ENCODE measurements around the gene CLEC20A.

The CLEC20A gene

GRCh38 chr1:178496410-178497135 lies at the start of gene CLEC20A:
TSS of gene CLEC20A (minus strand) at chr1:178496964. CDS start at chr1:178496939, 25 bp downstream.
- DNase-seq (ENCODE audit: low spot score), result no peak

- DNase-seq (ENCODE audit: low spot score), result no peak
Measured at GRCh38 chr1:178544531-178544930, 47.8 kb upstream of the CLEC20A start.

- no peak for DNase-seq (ENCODE audit: low spot score)
Measured at GRCh38 chr1:178543290-178543607, 46.5 kb upstream of the CLEC20A start.

- peak; percentile 79 for DNase-seq (ENCODE audit: low spot score)
Measured at GRCh38 chr1:178542554-178543289, 46.0 kb upstream of the CLEC20A start.

GRCh38 chr1:178541829-178542553 lies 45.2 kb upstream of the CLEC20A start:
- peak; percentile 43 for DNase-seq (ENCODE audit: low spot score)

DNA sequence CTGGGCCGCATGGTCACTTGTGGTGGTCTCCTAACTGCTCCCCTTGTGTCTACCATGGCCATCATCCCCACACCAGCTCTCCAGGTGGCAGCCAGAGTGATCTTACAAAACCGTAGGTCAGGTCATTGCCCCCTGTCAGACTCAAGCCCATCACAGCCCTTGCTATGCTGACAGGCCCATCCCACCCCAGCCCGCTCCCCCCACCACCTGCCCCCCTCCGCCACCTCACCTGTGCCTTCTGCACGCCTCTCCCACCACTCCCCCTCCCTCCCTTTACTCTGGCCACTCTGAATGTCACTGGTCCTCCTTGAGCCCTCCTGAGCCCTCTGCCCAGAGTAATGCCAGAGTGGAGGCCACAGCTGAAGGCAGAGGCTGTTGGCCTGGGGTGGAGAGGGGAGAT lies 44.6 kb upstream of the CLEC20A start:
- DNase-seq (ENCODE audit: low spot score), result no peak

GRCh38 chr1:178540646-178541045 lies 43.9 kb upstream of the CLEC20A start:
- DNase-seq (ENCODE audit: low spot score), result peak; percentile 45

- no peak for DNase-seq (ENCODE audit: low spot score)
Measured at GRCh38 chr1:178540204-178540603, 43.4 kb upstream of the CLEC20A start.

- DNase-seq (ENCODE audit: low spot score), result no peak
Measured at GRCh38 chr1:178539291-178539690, 42.5 kb upstream of the CLEC20A start.

- no peak for DNase-seq (ENCODE audit: low spot score)
Measured at GRCh38 chr1:178538192-178538916, 41.6 kb upstream of the CLEC20A start.

DNA sequence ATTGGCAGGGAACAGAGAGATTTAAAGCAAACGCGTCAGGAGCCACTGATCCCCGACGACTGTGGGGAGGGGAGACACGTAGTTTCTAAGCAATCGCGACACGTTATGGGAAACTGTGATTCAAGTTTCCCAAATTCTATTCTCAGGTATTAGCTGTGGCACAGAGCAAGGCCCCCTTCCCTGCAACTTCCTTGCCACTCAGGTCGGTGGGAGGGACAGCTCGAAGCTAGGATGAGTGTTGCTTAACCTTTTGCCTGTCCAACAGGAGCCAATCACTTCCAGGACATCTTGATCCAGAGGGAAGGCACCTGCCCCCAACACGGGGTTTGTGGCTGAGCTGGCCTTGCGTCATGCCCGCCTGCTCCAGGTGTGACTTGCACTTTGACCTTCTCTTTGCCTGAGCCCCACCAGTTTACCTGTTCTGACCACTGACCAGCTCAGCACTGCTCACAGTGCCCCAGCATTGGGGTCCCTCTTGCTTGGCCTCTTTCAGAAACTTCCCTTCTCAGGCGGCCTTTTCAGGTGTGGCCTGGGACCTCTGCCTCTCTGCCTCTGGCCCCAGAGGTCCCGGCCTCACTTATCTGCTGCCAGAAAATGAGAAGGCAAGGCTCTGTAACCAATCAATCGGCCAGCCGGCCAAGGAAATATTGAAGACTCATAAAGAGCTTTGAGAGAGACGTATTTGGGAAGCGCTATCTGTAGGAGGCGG lies 40.8 kb upstream of the CLEC20A start:
- no peak for DNase-seq (ENCODE audit: low spot score)

- peak; percentile 83 for DNase-seq (ENCODE audit: low spot score)
Measured at GRCh38 chr1:178536844-178537371, 40.1 kb upstream of the CLEC20A start.

- no peak for DNase-seq (ENCODE audit: low spot score)
Measured at GRCh38 chr1:178536329-178536728, 39.6 kb upstream of the CLEC20A start.

DNA sequence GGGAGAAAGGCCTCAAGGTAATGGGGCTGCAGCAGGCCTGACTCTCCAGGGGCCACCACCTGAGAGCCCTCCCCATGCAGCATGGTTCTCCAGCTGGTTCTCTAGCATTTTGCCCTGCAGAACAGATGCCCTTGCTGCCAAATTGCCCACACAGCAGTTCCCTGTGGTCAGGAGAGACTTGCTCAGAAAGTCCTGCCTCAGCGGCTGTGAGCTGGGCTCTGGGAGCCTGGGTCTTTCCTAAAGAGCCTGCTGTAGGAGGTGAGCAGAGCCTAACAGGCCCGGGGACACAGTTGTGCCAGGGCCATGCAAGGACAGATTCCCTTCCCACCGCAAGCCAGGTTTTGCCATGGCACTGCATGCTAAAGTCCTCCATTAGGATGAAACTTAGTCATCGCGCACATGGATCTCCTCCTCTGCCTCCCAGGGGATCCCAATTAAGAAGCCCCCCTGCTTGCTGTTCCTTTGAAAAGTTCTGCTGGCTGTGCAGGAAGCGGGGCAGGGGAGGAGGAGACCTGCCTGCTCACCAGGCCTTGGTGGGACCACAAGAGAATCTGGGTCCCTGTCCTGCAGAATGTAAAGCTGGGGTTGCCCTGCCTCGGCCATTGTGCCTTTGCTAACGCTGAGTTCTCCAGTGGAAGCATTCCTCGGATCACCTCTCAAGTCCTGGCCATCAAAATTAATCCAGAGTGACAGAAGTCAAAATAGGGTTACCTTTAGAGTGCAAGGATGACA lies 37.5 kb upstream of the CLEC20A start:
- DNase-seq (ENCODE audit: low spot score), result no peak

DNA sequence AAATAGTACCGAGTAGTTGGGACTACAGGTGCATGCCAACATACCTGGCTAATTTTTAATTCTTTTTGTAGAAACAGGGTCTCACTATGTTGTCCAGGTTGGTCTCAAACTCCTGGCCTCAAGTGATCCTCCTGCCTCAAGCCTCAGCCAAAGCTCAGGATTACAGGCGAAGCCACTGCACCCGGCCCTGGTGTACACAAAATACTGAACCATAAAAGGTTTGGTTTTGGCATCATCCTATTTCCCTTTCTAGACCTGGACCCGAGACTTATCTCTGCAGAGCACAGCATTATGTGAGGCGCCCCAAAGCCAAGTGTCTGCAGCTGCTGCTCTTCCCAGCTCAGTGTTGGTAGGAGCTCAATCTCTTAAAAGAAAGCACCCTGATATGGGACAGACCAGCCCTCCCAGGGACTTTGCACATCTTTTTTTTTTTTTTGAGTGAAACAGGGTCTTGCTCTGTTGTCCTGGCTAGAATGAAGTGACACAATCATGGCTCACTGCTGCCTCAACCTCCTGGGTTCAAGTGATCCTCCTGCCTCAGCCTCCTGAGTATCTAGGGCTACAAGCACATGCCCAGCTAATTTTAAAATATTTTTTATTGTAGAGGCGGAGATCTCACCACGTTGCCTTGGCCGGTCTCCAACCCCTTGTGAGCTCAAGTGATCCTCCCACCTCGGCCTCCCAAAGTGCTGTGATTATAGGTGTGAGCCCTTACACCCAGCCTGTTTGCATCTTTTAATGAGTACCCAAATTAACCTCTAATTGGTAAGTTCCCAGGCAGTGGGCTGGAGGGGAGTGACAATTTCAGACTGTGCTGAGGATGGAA lies 36.6 kb upstream of the CLEC20A start:
- DNase-seq (ENCODE audit: low spot score), result no peak

DNA sequence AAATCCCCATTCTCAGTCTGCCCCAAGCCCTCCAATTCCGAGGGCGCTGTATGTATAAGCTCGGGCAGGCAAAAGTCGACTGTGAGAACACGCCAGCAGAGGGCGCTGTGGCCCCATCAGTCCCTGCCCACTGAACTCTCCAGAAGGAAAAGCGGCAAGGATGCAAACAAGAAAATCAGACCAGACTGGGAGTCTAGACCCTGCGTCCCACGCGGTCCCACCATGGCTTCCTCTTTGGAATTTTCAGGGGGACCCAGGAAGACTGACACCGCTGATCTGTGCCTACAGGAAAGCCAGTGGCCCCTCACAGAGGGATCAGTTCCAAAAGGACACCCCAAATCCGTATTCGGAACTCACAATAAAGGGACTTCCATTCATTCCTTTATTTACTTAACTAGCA lies 35.6 kb upstream of the CLEC20A start:
- peak; percentile 92 for DNase-seq (ENCODE audit: low spot score)

DNA sequence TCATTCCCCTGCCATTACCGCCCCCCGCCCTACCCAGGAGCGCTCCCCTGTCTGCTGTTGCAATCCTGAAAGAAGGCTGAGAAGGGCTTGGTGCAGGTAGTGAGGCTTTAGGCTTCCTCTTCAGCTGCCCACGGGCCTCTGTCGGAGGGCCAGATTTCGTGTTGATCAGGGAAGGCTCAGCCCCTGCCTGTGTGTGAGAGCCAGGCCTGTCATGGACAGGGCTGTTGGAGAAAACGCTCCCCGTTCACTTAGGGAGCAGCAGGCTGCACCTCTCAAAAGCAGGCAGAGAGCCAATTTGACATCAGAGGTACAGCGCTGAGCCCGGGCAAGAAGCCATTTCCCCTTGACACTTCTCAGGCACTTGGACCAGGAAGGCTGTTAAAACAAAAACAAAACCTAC lies 35.1 kb upstream of the CLEC20A start:
- no peak for DNase-seq (ENCODE audit: low spot score)

- DNase-seq (ENCODE audit: low spot score), result no peak
Measured at GRCh38 chr1:178530502-178530901, 33.7 kb upstream of the CLEC20A start.

GRCh38 chr1:178530037-178530402 lies 33.3 kb upstream of the CLEC20A start:
- no peak for DNase-seq (ENCODE audit: low spot score)
